Measurements from ENCODE around the gene TAS1R2. TPM values are rescaled to one million over a fixed set of nuclear protein-coding genes. Genes with fewer than 3 reads are reported as not detected.

Gene TAS1R2
- total and polyA plus RNA-seq, 2 of the 8 experiments (the other 6 are each of a cell fraction or from before 2014, with no cell fraction given), result not detected

DNA sequence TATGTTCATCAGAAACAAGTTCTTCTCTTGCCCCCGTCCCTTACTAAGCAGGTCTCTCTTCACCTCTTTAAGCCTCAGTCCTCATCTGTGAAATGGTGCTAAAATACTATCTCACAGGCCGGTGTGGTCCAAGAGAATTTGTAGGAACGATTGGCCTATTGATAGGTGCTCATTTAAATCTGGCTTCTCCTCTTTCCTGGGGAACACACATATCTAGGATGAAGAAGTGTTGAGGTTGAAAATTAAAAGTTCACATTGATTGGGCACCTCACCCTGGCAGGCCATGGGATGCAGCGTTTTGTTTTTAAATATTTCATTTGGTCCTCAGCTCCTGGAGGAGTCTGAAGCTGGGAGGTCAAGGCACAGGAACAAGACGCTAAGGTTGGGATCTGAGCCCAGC, 8.9 kb upstream of the TAS1R2 start:
- H4K5ac ChIP-seq (ENCODE audit: insufficient read length, low read depth, low read length), result no peak overlapping the region
- no peaks in the 10 kb centered on the region for H3K4me1 ChIP-seq (replicated peaks in 1 of 4; ENCODE audit: control insufficient read depth in 3 of 4, insufficient read depth in 4 of 4, low read length in 3 of 4)
- H3K4me3 ChIP-seq (ENCODE audit: extremely low read depth in 1 of 4, insufficient read depth in 2 of 4, low read depth in 3 of 4, low read length in 4 of 4), result no peak overlapping the region
- peaks cover 2% of the 10 kb centered on the region; the same call in 1 of the 2 replicates for H3K79me1 ChIP-seq (ENCODE audit: low read depth, low read length)
- no peak overlapping the region for H3K9ac ChIP-seq (replicated peaks in 1 of 4; ENCODE audit: extremely low read depth in 1 of 4, low read depth in 3 of 4, low read length in 3 of 4)
- H3K56ac ChIP-seq (replicated peaks; ENCODE audit: insufficient read length, low read depth, low read length), result no peak overlapping the region
- CTCF ChIA-PET (ENCODE audit: partially characterized antibody), result interaction anchor here (1.2 to 2.5 kb wide), 2 partner anchors 12 to 16 kb away, joined by 4 to 7 read pairs; no protein-coding TSS in a partner anchor
- no peak overlapping the region for H3K4ac ChIP-seq (replicated peaks; ENCODE audit: insufficient read length, low read depth, low read length)
- H2AFZ ChIP-seq (ENCODE audit: low read length), result no peak overlapping the region
- no peaks in the 10 kb centered on the region for H3K23me2 ChIP-seq (ENCODE audit: low read depth, low read length)
- H3K27me3 ChIP-seq (replicated peaks in 1 of 4; ENCODE audit: control insufficient read depth in 3 of 4, extremely low read depth in 1 of 4, insufficient read depth in 3 of 4, low read length in 3 of 4), result no peaks in the 10 kb centered on the region
- H3K27ac ChIP-seq (ENCODE audit: low read depth, low read length), result no peak overlapping the region
- no peaks in the 10 kb centered on the region; a peak in 1 of 8 replicates for H3K36me3 ChIP-seq (ENCODE audit: control insufficient read depth in 2 of 4, insufficient read depth in 4 of 4, low read length in 3 of 4)
- no peak for FAIRE-seq
- no peak overlapping the region for H2BK15ac ChIP-seq (ENCODE audit: low read length)
- H3K79me2 ChIP-seq (ENCODE audit: control insufficient read depth in 1 of 2, insufficient read depth in 2 of 2, low read length in 2 of 2), result no peaks in the 10 kb centered on the region
- H2BK5ac ChIP-seq (ENCODE audit: low read depth, low read length), result no peak overlapping the region
- no peak overlapping the region for H3K14ac ChIP-seq (ENCODE audit: insufficient read length)
- no peak overlapping the region for H3K4me2 ChIP-seq (ENCODE audit: insufficient read depth in 1 of 2, low read depth in 2 of 2, low read length in 2 of 2)
- H3K9me3 ChIP-seq (ENCODE audit: insufficient read depth in 2 of 2, low read depth in 1 of 2, low read length in 1 of 2), result no peaks in the 10 kb centered on the region
- no peak overlapping the region for H2BK20ac ChIP-seq (ENCODE audit: low read length)
- H4K20me1 ChIP-seq (replicated peaks in 1 of 2; ENCODE audit: control insufficient read depth in 1 of 2, insufficient read depth in 2 of 2, low read length in 2 of 2), result peaks cover 0 to 2% of the 10 kb centered on the region in 2 experiments
- TF ChIP-seq RNF2 (IDR thresholded peaks at IDR 0.05; ENCODE audit: borderline replicate concordance, low read depth, low read length, missing control alignments, poor library complexity, severe bottlenecking) (no peak), CEBPB (IDR thresholded peaks at IDR 0.05; ENCODE audit: low read depth, low read length) (no peak)
- H4K8ac ChIP-seq (ENCODE audit: extremely low read depth, insufficient read depth, low read length), result no peak overlapping the region
- H3K18ac ChIP-seq (ENCODE audit: extremely low read depth, low read length), result no peak overlapping the region
- H2BK12ac ChIP-seq (ENCODE audit: low read depth, low read length), result no peak overlapping the region
- H2AK5ac ChIP-seq (ENCODE audit: low read depth, low read length), result no peak overlapping the region
- WGBS, 2 experiments (ENCODE audit: extremely low coverage in 1 of 2, insufficient coverage in 1 of 2, insufficient read length in 1 of 2, insufficient replicate concordance in 2 of 2, low coverage in 1 of 2, low lambda C conversion rate in 2 of 2, missing lambda C conversion rate in 1 of 2), result 75% methylated on average over 5 of the region's 5 CpGs; no CpG with 5 or more reads in 1 of the 2 experiments
- no peak overlapping the region for H3K23ac ChIP-seq (ENCODE audit: insufficient read length)
- DNase-seq (ENCODE audit: low read depth in 1 of 2, low spot score in 2 of 2), result no peak
- no peak overlapping the region for H4K91ac ChIP-seq (replicated peaks; ENCODE audit: insufficient read length, low read length)
- H2BK120ac ChIP-seq (replicated peaks; ENCODE audit: low read depth, low read length), result no peak overlapping the region
- POLR2A ChIA-PET (ENCODE audit: partially characterized antibody), result no interaction called here
